ENCODE measurements around the gene SOHLH1.

GRCh38 chr9:135748676-135749075 is 49.4 kb upstream of the SOHLH1 start:
- TF ChIP-seq FOXK2 (IDR thresholded peaks at IDR 0.05) (no peak), FOXM1 (IDR thresholded peaks at IDR 0.05; ENCODE audit: borderline replicate concordance) (no peak), ZNF384 (IDR thresholded peaks at IDR 0.05) (no peak), ELF4 (IDR thresholded peaks at IDR 0.05) (no peak), HDGF (IDR thresholded peaks at IDR 0.05; ENCODE audit: borderline replicate concordance) (no peak), TARDBP (IDR thresholded peaks at IDR 0.05) (no peak), BHLHE40 (IDR thresholded peaks at IDR 0.05; ENCODE audit: borderline replicate concordance) (no peak), CTBP1 (IDR thresholded peaks at IDR 0.05; ENCODE audit: borderline replicate concordance) (no peak), ARNT (IDR thresholded peaks at IDR 0.05) (no peak), PKNOX1 (IDR thresholded peaks at IDR 0.05) (no peak), SUZ12 (IDR thresholded peaks at IDR 0.05) (no peak), LEF1 (IDR thresholded peaks at IDR 0.05; ENCODE audit: borderline replicate concordance) (no peak)

Data from HEK293T (cell line).